HepG2 (cell line): Measurements from ENCODE around the gene IER5L. TPM values are rescaled to one million over a fixed set of nuclear protein-coding genes. Genes with fewer than 3 reads are reported as not detected.

Experiments
- ATF1 ChIP-seq: IDR thresholded peaks from 2 replicates; pipeline ENCODE4 v1.6.1; 2016; ENCODE audit warnings: mild to moderate bottlenecking, control low read depth
- DBP ChIP-seq: sonication (generic); formaldehyde crosslinking; IDR thresholded peaks from 2 replicates; pipeline ENCODE4 v1.4.0; 2020; ENCODE audit warnings: missing genetic modification reagents; ENCODE audit errors: not compliant biosample characterization
- EEA1 ChIP-seq: sonication (generic); formaldehyde crosslinking; IDR thresholded peaks from 2 replicates; pipeline ENCODE4 v1.5.1; 2020; ENCODE audit warnings: mild to moderate bottlenecking, missing genetic modification reagents, borderline replicate concordance
- FOXO4 ChIP-seq: sonication (generic); formaldehyde crosslinking; conservative IDR thresholded peaks from 2 replicates; pipeline ENCODE4 v1.8.1; 2023; ENCODE audit warnings: missing genetic modification reagents
- HOXA7 ChIP-seq: sonication (generic); formaldehyde crosslinking; IDR thresholded peaks from 2 replicates; pipeline ENCODE4 v1.8.1; 2022; ENCODE audit warnings: mild to moderate bottlenecking, missing genetic modification reagents, moderate library complexity
- ISX ChIP-seq: sonication (generic); formaldehyde crosslinking; conservative IDR thresholded peaks from 2 replicates; pipeline ENCODE4 v1.5.0; 2020; ENCODE audit warnings: missing genetic modification reagents
- MAFG ChIP-seq: sonication (generic); formaldehyde crosslinking; IDR thresholded peaks from 2 replicates; pipeline ENCODE4 v1.5.1; 2020; ENCODE audit warnings: mild to moderate bottlenecking, missing genetic modification reagents
- NFRKB ChIP-seq: fragments of 450-650 bp; IDR thresholded peaks from 2 replicates; pipeline ENCODE4 v1.6.1; 2017
- PHF5A ChIP-seq: IDR thresholded peaks from one replicate; pipeline ENCODE4 v1.6.1; 2018; ENCODE audit warnings: low read depth, missing genetic modification reagents; ENCODE audit not compliant: unreplicated experiment
- PLRG1 ChIP-seq: fragments of 450-650 bp; conservative IDR thresholded peaks from 2 replicates; pipeline ENCODE4 v1.6.1; 2016
- PPARG ChIP-seq: conservative IDR thresholded peaks from 2 replicates; pipeline ENCODE4 v1.6.1; 2016; ENCODE audit warnings: missing biosample characterization, missing genetic modification reagents
- RBAK ChIP-seq: sonication (generic); formaldehyde crosslinking; IDR thresholded peaks from 2 replicates; pipeline ENCODE4 v1.5.1; 2020; ENCODE audit warnings: mild to moderate bottlenecking, missing genetic modification reagents
- TCF7L2 ChIP-seq: IDR thresholded peaks from 2 replicates; pipeline ENCODE4 v1.6.1; 2011; ENCODE audit warnings: mild to moderate bottlenecking, low read depth, low read length, moderate library complexity
- U2AF1 ChIP-seq: fragments of 200-400 bp; formaldehyde crosslinking; optimal IDR thresholded peaks from 2 replicates; pipeline ENCODE3; 2017; ENCODE audit warnings: mild to moderate bottlenecking, low read depth, low read length
- UBTF ChIP-seq: sonication (generic); formaldehyde crosslinking; IDR thresholded peaks from 2 replicates; pipeline ENCODE4 v1.4.0; 2020; ENCODE audit warnings: mild to moderate bottlenecking, missing genetic modification reagents
- ZBTB49 ChIP-seq: sonication (generic); formaldehyde crosslinking; IDR thresholded peaks from 2 replicates; pipeline ENCODE4 v1.4.0; 2020; ENCODE audit warnings: missing genetic modification reagents, borderline replicate concordance
- ZNF274 ChIP-seq: sonication (generic); formaldehyde crosslinking; IDR thresholded peaks from 2 replicates; pipeline ENCODE4 v1.5.1; 2020; ENCODE audit warnings: mild to moderate bottlenecking, missing genetic modification reagents
- ZNF710 ChIP-seq: sonication (generic); formaldehyde crosslinking; IDR thresholded peaks from 2 replicates; pipeline ENCODE4 v1.5.0; 2020; ENCODE audit warnings: mild to moderate bottlenecking, missing genetic modification reagents, borderline replicate concordance
- ZNF720 ChIP-seq: sonication (generic); formaldehyde crosslinking; IDR thresholded peaks from 2 replicates; pipeline ENCODE4 v1.4.0; 2020; ENCODE audit warnings: missing genetic modification reagents
- ZNF773 ChIP-seq: sonication (generic); formaldehyde crosslinking; IDR thresholded peaks from 2 replicates; pipeline ENCODE4 v1.4.0; 2020; ENCODE audit warnings: missing genetic modification reagents, borderline replicate concordance
- ZNF775 ChIP-seq: sonication (generic); formaldehyde crosslinking; IDR thresholded peaks from 2 replicates; pipeline ENCODE4 v1.4.0; 2020; ENCODE audit warnings: missing genetic modification reagents, mild to moderate bottlenecking, moderate library complexity, borderline replicate concordance
- ZNF792 ChIP-seq: IDR thresholded peaks from 2 replicates; pipeline ENCODE4 v1.6.1; 2016
- polyA plus RNA-seq, 8 experiments: library from polyadenylated mRNA; depleted of rRNA in 3 of 8; stranded (reverse) in 7 of 8; unstranded in 1 of 8; fragments of >200 nt; fragmentation: Illumina TruSeq in 4 of 8; extraction: Trizol in 4 of 8; gene quantifications; 2 replicates each; pipeline versions ENCODE4 v1.2.1 to v1.2.3, GENCODE V29; 2011 to 2016; ENCODE audit warnings: low read depth in 4 of 8, missing spikeins in 1 of 8, mixed read lengths in 1 of 8; ENCODE audit not compliant: insufficient read depth in 1 of 8
- total RNA-seq, 5 experiments: library from RNA; depleted of rRNA; stranded (reverse); fragments of >200 nt; fragmentation: Illumina TruSeq; extraction: Trizol; gene quantifications; 2 replicates each; pipeline ENCODE4 v1.2.3, GENCODE V29; 2016; ENCODE audit warnings: low read depth in 1 of 5

Gene IER5L
- total and polyA plus RNA-seq, 2 of the 13 experiments (the other 11 are each of a cell fraction or from before 2014, with no cell fraction given) = 1.8 to 3.3 TPM

- peak; percentile 14; the same call in 1 of the 2 replicates for TF ChIP-seq UBTF (CRISPR knock-in tag)
- no peak for TF ChIP-seq ZNF773 (CRISPR knock-in tag)
- TF ChIP-seq HOXA7 = no peak
- no peak for TF ChIP-seq PLRG1
- no peak for TF ChIP-seq U2AF1
- no peak for TF ChIP-seq NFRKB
- no peak for TF ChIP-seq RBAK (CRISPR knock-in tag)
- no peak for TF ChIP-seq PPARG (CRISPR knock-in tag)
- 0 out of 2 replicates have a peak, but pooled peaks have one; percentile 44 for TF ChIP-seq ATF1 (CRISPR knock-in tag)
- TF ChIP-seq ISX = no peak
- no peak for TF ChIP-seq ZNF720
- TF ChIP-seq FOXO4 (CRISPR knock-in tag) = no peak
- no peak for TF ChIP-seq ZBTB49 (CRISPR knock-in tag)
- TF ChIP-seq PHF5A (CRISPR knock-in tag) = no peak
- no peak for TF ChIP-seq EEA1
- TF ChIP-seq TCF7L2 = no peak
- no peak for TF ChIP-seq ZNF775 (CRISPR knock-in tag)
- TF ChIP-seq ZNF792 (CRISPR knock-in tag) = no peak; the same call in 1 of the 2 replicates
- TF ChIP-seq MAFG = no peak
- TF ChIP-seq DBP (CRISPR knock-in tag) = no peak
- TF ChIP-seq ZNF710 (CRISPR knock-in tag) = peak; percentile 52; the same call in 1 of the 2 replicates
- TF ChIP-seq ZNF274 (CRISPR knock-in tag) = no peak
These were observed 2.0 kb downstream of the IER5L start (continued) for GRCh38 chr9:129175825-129176633.
